GM12878 (cell line): ENCODE measurements around the gene PLOD2. TPM values are rescaled to one million over a fixed set of nuclear protein-coding genes. Genes with fewer than 3 reads are reported as not detected.

Experiments
- ATAC-seq: fragments of 200-7000 bp; cut with Tn5 transposase; 3 replicates; pipeline ENCODE4 v1.9.1; 2020; ENCODE audit warnings: mild to moderate bottlenecking, moderate library complexity
- BruUV-seq: library from RNA; stranded (reverse); fragments of 400-500 nt; replicated peaks from 2 replicates; lab custom pipeline; 2021; lab: Mats Ljungman, UMichigan
- CTCF ChIA-PET: fragments of 300-600 bp; sonication (Branson Sonifier 250); formaldehyde crosslinking; extraction: SDS; loops from one replicate; lab custom pipeline; 2021; ENCODE audit warnings: inconsistent platforms; lab: Yijun Ruan, JAX
- POLR2A ChIA-PET: fragments of 350-600 bp; formaldehyde crosslinking; extraction: SDS; loops from one replicate; lab custom pipeline; 2021; ENCODE audit warnings: inconsistent platforms; lab: Charles Lee
- RAD21 ChIA-PET: fragments of 300-600 bp; sonication (Branson Sonifier 250); formaldehyde crosslinking; loops from one replicate; lab custom pipeline; 2023; ENCODE audit warnings: antibody characterized with exemption; ENCODE audit not compliant: unreplicated experiment; lab: Charles Lee
- SMC1A ChIA-PET: fragments of 300-600 bp; sonication (Branson Sonifier 250); formaldehyde crosslinking; loops from one replicate; lab custom pipeline; 2023; ENCODE audit not compliant: unreplicated experiment, uncharacterized antibody; lab: Charles Lee
- DNase-seq: peaks from one replicate; pipeline ENCODE4 v3.0.0-alpha.2; 2011; ENCODE audit warnings: low read depth, low spot score
- FAIRE-seq: peaks from 3 replicates; lab custom pipeline; 2011; peaks lifted over from hg19 to GRCh38; lab: Jason Lieb, UNC
- H2AFZ ChIP-seq: 2 replicates; pipeline ENCODE4 v1.6.0; 2011; ENCODE audit warnings: low read depth, low read length, control low read depth; ENCODE audit not compliant: control insufficient read depth
- H3K27ac ChIP-seq: 2 replicates; pipeline ENCODE4 v1.5.1; 2011; ENCODE audit warnings: control low read depth; ENCODE audit not compliant: control insufficient read depth, insufficient read depth
- H3K27me3 ChIP-seq, 2 experiments: replicated peaks in 1 of 2; 2 replicates each; pipeline versions ENCODE4 v1.6.0 to v1.6.1; 2011; ENCODE audit warnings: low read length in 1 of 2; ENCODE audit not compliant: control insufficient read depth in 2 of 2, insufficient read depth in 2 of 2
- H3K36me3 ChIP-seq, 2 experiments: 2 replicates each; pipeline ENCODE4 v1.5.1; 2011; ENCODE audit warnings: low read length in 1 of 2; ENCODE audit not compliant: control insufficient read depth in 2 of 2, insufficient read depth in 2 of 2
- H3K4me1 ChIP-seq: 2 replicates; pipeline ENCODE4 v1.6.1; 2011; ENCODE audit warnings: mild to moderate bottlenecking, low read length, moderate library complexity, mixed read lengths; ENCODE audit not compliant: control insufficient read depth, insufficient read depth
- H3K4me2 ChIP-seq: 2 replicates; pipeline ENCODE4 v1.6.0; 2011; ENCODE audit warnings: control low read depth; ENCODE audit not compliant: control insufficient read depth, insufficient read depth
- H3K4me3 ChIP-seq: fragments of 200-600 bp; sonication (generic); 2 replicates; pipeline ENCODE4 v1.5.1; 2016
- H3K79me2 ChIP-seq: 2 replicates; pipeline ENCODE4 v1.6.0; 2011; ENCODE audit warnings: low read length; ENCODE audit not compliant: control insufficient read depth, insufficient read depth
- H3K9ac ChIP-seq: 2 replicates; pipeline ENCODE4 v1.8.0; 2011; ENCODE audit warnings: low read length, control low read depth, mixed read lengths; ENCODE audit not compliant: control insufficient read depth, insufficient read depth
- H3K9me3 ChIP-seq: replicated peaks from 3 replicates; pipeline ENCODE4 v1.5.1; 2011; ENCODE audit warnings: mild to moderate bottlenecking, low read length; ENCODE audit not compliant: control insufficient read depth, insufficient read depth
- H4K20me1 ChIP-seq: 2 replicates; pipeline ENCODE4 v1.6.0; 2011; ENCODE audit not compliant: control insufficient read depth, insufficient read depth
- ASH2L ChIP-seq: fragments of 300-600, 200-600 bp; sonication (generic); IDR thresholded peaks from 2 replicates; pipeline ENCODE4 v1.6.1; 2017; ENCODE audit warnings: low read depth, mild to moderate bottlenecking, borderline replicate concordance
- BACH1 ChIP-seq: fragments of 450-650 bp; IDR thresholded peaks from 2 replicates; pipeline ENCODE4 v1.6.1; 2017; ENCODE audit warnings: mild to moderate bottlenecking, borderline replicate concordance
- CBX5 ChIP-seq: sonication (generic); IDR thresholded peaks from 2 replicates; pipeline ENCODE4 v1.6.1; 2016; ENCODE audit warnings: low read depth, moderate library complexity, mild to moderate bottlenecking, inconsistent platforms
- FOXM1 ChIP-seq: IDR thresholded peaks from 2 replicates; pipeline ENCODE4 v1.6.1; 2012; ENCODE audit warnings: low read depth, mild to moderate bottlenecking, inconsistent platforms, low read length, moderate library complexity
- NFYB ChIP-seq: IDR thresholded peaks from 2 replicates; pipeline ENCODE4 v1.6.1; 2011; ENCODE audit warnings: low read depth, mild to moderate bottlenecking, low read length, improper control_type of control experiment, moderate library complexity; ENCODE audit not compliant: insufficient read depth
- POLR2AphosphoS2 ChIP-seq: IDR thresholded peaks from 2 replicates; pipeline ENCODE4 v1.6.1; 2011; ENCODE audit warnings: low read depth, mild to moderate bottlenecking, low read length, improper control_type of control experiment, moderate library complexity
- RUNX3 ChIP-seq: IDR thresholded peaks from 2 replicates; pipeline ENCODE4 v1.6.1; 2012; ENCODE audit warnings: low read length, inconsistent platforms
- SMAD5 ChIP-seq: IDR thresholded peaks from 2 replicates; pipeline ENCODE4 v1.6.1; 2016; ENCODE audit warnings: antibody characterized with exemption, low read depth
- YY1 ChIP-seq: IDR thresholded peaks from 2 replicates; pipeline ENCODE4 v1.6.1; 2011; ENCODE audit warnings: low read depth, mild to moderate bottlenecking, low read length
- ZSCAN29 ChIP-seq: fragments of 450-650 bp; IDR thresholded peaks from 2 replicates; pipeline ENCODE4 v1.6.1; 2017; ENCODE audit warnings: mild to moderate bottlenecking, moderate library complexity
- ZZZ3 ChIP-seq: IDR thresholded peaks from 2 replicates; pipeline ENCODE4 v1.6.1; 2011; ENCODE audit warnings: low read depth; ENCODE audit not compliant: control insufficient read depth, insufficient read length
- WGBS: methylation state at CpG from one replicate; pipeline ENCODE4 v1.1.6; 2016; ENCODE audit warnings: low lambda C conversion rate; ENCODE audit not compliant: insufficient replicate concordance, insufficient coverage; ENCODE audit errors: missing lambda C conversion rate; 5-methylcytosine and 5-hydroxymethylcytosine counted together
- in situ Hi-C: fragments of 300-500 bp; cut with MboI; formaldehyde crosslinking; loops from 9 replicates; pipeline ENCODE4 v1.14.3; 2018; ENCODE audit warnings: mixed read lengths
- intact Hi-C: fragments of 100-400 bp; cut with micrococcal nuclease; formaldehyde crosslinking; loops from one replicate; pipeline ENCODE4 v1.14.2; 2022; ENCODE audit not compliant: unreplicated experiment
- polyA plus RNA-seq, 11 experiments: library from polyadenylated mRNA; depleted of rRNA in 4 of 11; unstranded in 6 of 11; stranded (reverse) in 5 of 11; fragments of >200 nt; fragmentation: Nextera tagmentation in 4 of 11; fragmentation: Illumina TruSeq in 1 of 11; extraction: Ambion mirVana in 4 of 11; extraction: Trizol in 1 of 11; gene quantifications; 1 replicate in 1 of 11; 2 replicates in 10 of 11; pipeline versions ENCODE4 v1.2.1 to v1.2.3, GENCODE V29; 2011 to 2016; ENCODE audit warnings: inconsistent platforms in 2 of 11, missing spikeins in 2 of 11, low read depth in 1 of 11
- total RNA-seq, 4 experiments: library from RNA; depleted of rRNA in 3 of 4; stranded (reverse); fragments of >200 nt in 3 of 4; fragmentation: Illumina TruSeq in 1 of 4; extraction: Trizol in 1 of 4; gene quantifications; 2 replicates each; pipeline versions ENCODE4 v1.2.1 to v1.2.3, GENCODE V29; 2013 to 2021
- TF ChIP-seq, protein P1 (sequence below): fragments of 450-650 bp; IDR thresholded peaks from 2 replicates; pipeline ENCODE4 v1.6.1; 2017; ENCODE audit warnings: antibody characterized with exemption, mild to moderate bottlenecking, moderate library complexity
- TF ChIP-seq, protein P2 (sequence below): fragments of 450-650 bp; IDR thresholded peaks from 2 replicates; pipeline ENCODE4 v1.6.1; 2017; ENCODE audit warnings: mild to moderate bottlenecking
- TF ChIP-seq, protein P3 (sequence below): IDR thresholded peaks from 2 replicates; pipeline ENCODE4 v1.6.1; 2011; ENCODE audit warnings: borderline replicate concordance, low read depth, mild to moderate bottlenecking, moderate library complexity, low read length; ENCODE audit not compliant: insufficient read depth, poor library complexity, severe bottlenecking
- TF ChIP-seq, protein P4 (sequence below): fragments of 450-650 bp; IDR thresholded peaks from 2 replicates; pipeline ENCODE4 v1.6.1; 2018; ENCODE audit warnings: mild to moderate bottlenecking, low read depth, moderate library complexity; ENCODE audit not compliant: partially characterized antibody

Gene PLOD2
- total and polyA plus RNA-seq, 10 of the 15 experiments (the other 5 are each of a cell fraction or from before 2014, with no cell fraction given), result 0.03 to 0.56 (median 0.33) TPM; not detected in 4

DNA sequence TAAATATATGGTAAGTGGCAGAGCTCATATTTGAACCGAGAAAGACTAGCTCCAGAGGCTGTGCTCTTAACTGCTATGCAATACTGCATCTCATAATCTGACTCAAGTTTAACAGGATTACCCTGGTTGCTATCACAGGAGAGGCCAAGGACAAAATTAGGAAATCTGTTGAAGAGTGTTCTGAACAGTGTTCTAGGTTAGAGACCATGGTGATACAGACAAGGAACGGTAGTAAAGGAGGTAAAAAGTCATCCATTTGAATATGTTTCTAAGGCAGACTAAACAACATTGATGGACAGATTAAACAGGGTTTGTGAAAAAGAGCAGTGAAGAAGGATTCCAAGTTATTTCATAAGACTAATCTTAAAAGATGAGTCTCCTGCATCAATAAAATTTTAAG is 22.1 kb downstream of the PLOD2 start (continued):
- TF ChIP-seq, protein P1, sequence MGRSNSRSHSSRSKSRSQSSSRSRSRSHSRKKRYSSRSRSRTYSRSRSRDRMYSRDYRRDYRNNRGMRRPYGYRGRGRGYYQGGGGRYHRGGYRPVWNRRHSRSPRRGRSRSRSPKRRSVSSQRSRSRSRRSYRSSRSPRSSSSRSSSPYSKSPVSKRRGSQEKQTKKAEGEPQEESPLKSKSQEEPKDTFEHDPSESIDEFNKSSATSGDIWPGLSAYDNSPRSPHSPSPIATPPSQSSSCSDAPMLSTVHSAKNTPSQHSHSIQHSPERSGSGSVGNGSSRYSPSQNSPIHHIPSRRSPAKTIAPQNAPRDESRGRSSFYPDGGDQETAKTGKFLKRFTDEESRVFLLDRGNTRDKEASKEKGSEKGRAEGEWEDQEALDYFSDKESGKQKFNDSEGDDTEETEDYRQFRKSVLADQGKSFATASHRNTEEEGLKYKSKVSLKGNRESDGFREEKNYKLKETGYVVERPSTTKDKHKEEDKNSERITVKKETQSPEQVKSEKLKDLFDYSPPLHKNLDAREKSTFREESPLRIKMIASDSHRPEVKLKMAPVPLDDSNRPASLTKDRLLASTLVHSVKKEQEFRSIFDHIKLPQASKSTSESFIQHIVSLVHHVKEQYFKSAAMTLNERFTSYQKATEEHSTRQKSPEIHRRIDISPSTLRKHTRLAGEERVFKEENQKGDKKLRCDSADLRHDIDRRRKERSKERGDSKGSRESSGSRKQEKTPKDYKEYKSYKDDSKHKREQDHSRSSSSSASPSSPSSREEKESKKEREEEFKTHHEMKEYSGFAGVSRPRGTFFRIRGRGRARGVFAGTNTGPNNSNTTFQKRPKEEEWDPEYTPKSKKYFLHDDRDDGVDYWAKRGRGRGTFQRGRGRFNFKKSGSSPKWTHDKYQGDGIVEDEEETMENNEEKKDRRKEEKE, result no peak
- TF ChIP-seq RUNX3 (no peak), ZSCAN29 (no peak), POLR2AphosphoS2 (no peak)
- TF ChIP-seq, protein P2, sequence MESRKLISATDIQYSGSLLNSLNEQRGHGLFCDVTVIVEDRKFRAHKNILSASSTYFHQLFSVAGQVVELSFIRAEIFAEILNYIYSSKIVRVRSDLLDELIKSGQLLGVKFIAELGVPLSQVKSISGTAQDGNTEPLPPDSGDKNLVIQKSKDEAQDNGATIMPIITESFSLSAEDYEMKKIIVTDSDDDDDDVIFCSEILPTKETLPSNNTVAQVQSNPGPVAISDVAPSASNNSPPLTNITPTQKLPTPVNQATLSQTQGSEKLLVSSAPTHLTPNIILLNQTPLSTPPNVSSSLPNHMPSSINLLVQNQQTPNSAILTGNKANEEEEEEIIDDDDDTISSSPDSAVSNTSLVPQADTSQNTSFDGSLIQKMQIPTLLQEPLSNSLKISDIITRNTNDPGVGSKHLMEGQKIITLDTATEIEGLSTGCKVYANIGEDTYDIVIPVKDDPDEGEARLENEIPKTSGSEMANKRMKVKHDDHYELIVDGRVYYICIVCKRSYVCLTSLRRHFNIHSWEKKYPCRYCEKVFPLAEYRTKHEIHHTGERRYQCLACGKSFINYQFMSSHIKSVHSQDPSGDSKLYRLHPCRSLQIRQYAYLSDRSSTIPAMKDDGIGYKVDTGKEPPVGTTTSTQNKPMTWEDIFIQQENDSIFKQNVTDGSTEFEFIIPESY, result no peak

DNA sequence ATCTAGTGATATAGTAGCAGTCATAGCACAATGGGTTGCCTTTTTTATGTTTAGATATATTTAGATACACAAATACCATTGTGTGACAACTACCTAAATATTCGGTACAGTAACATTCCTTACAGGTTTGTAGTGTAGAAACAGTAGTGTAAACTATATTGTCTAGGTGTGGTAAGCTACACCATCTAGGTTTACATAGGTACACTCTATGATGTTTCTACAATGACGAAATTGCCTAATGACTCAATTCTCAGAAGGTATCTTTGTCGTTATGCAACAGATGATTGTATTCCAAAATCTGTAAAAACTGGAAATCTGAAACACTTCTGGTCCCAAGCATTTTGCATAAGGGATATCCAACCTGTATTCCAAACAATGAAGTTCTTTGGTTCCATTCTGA is 24.3 kb downstream of the PLOD2 start:
- CTCF ChIA-PET, result no interaction called here
- Histone ChIP-seq H3K36me3 (no peaks in the 10 kb centered on the region), H3K4me3 (no peak overlapping the region), H3K27me3 (no peaks in the 10 kb centered on the region), H3K4me2 (no peak overlapping the region), H3K27ac (no peak overlapping the region), H2AFZ (no peak overlapping the region), H3K4me1 (no peaks in the 10 kb centered on the region), H4K20me1 (no peaks in the 10 kb centered on the region), H3K79me2 (no peaks in the 10 kb centered on the region), H3K9me3 (no peaks in the 10 kb centered on the region), H3K9ac (no peak overlapping the region)
- FAIRE-seq, result no peak
- POLR2A ChIA-PET, result no interaction called here
- 16% methylated on average over 3 of the region's 3 CpGs for WGBS
- RAD21 ChIA-PET, result no interaction called here
- no TSS peak for BruUV-seq
- no peak for ATAC-seq
- SMC1A ChIA-PET, result interaction anchor here (0.7 kb wide), 1 partner anchor 9 kb away, joined by 3 read pairs; no protein-coding TSS in a partner anchor
- in situ Hi-C loops (no loop called here), intact Hi-C loops (no loop called here)
- DNase-seq, result no peak
- TF ChIP-seq SMAD5, result no peak
- TF ChIP-seq FOXM1, result no peak
- no peak for TF ChIP-seq NFYB
- TF ChIP-seq YY1, result no peak
- no peak for TF ChIP-seq ZZZ3
- no peak for TF ChIP-seq CBX5
- TF ChIP-seq ASH2L, result no peak
- TF ChIP-seq, protein P3, sequence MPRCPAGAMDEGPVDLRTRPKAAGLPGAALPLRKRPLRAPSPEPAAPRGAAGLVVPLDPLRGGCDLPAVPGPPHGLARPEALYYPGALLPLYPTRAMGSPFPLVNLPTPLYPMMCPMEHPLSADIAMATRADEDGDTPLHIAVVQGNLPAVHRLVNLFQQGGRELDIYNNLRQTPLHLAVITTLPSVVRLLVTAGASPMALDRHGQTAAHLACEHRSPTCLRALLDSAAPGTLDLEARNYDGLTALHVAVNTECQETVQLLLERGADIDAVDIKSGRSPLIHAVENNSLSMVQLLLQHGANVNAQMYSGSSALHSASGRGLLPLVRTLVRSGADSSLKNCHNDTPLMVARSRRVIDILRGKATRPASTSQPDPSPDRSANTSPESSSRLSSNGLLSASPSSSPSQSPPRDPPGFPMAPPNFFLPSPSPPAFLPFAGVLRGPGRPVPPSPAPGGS, result no peak
- TF ChIP-seq, protein P4, sequence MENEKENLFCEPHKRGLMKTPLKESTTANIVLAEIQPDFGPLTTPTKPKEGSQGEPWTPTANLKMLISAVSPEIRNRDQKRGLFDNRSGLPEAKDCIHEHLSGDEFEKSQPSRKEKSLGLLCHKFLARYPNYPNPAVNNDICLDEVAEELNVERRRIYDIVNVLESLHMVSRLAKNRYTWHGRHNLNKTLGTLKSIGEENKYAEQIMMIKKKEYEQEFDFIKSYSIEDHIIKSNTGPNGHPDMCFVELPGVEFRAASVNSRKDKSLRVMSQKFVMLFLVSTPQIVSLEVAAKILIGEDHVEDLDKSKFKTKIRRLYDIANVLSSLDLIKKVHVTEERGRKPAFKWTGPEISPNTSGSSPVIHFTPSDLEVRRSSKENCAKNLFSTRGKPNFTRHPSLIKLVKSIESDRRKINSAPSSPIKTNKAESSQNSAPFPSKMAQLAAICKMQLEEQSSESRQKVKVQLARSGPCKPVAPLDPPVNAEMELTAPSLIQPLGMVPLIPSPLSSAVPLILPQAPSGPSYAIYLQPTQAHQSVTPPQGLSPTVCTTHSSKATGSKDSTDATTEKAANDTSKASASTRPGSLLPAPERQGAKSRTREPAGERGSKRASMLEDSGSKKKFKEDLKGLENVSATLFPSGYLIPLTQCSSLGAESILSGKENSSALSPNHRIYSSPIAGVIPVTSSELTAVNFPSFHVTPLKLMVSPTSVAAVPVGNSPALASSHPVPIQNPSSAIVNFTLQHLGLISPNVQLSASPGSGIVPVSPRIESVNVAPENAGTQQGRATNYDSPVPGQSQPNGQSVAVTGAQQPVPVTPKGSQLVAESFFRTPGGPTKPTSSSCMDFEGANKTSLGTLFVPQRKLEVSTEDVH, result no peak
- TF ChIP-seq BACH1, result no peak
